ENCODE results near the gene MTA1.

DNA sequence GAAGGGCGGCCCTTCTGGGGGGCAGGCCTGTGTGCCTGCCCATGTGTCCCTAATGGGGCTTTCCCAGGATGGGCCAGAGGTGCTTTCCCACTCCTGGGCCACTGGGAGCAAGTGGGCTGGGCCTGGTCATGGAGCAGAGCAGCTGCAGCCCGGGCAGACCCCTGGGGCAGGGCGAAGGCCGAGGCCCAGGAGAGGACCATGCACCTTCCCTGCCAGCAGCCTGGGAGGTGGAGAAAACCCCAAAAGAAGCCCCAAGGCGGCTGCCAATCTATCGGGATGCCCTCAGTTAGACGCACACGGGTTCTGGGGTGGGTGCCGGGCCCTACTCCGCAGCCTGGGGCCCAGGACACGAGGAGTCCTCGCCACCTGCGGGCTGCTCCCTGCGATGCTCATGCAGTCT, 38.9 kb downstream of the MTA1 start:
- TF ChIP-seq CTCF (IDR thresholded peaks at IDR 0.05; ENCODE audit: low read length) (no peak), EZH2 (optimal IDR thresholded peaks at IDR 0.05; ENCODE audit: low read depth, low read length) (no peak)

Measured in MM.1S (cell line).